Muscle of leg (tissue), 11 donors: ENCODE measurements around the gene REV3L. TPM values are rescaled to one million over a fixed set of nuclear protein-coding genes. Genes with fewer than 3 reads are reported as not detected.

Source experiments
- DNase-seq: peaks from one replicate; pipeline ENCODE4 v3.0.0; 2013
- H3K27ac ChIP-seq: one replicate; pipeline ENCODE4 v1.5.1; 2013; ENCODE audit warnings: mild to moderate bottlenecking, low read length, control low read depth
- H3K27me3 ChIP-seq: one replicate; pipeline ENCODE4 v1.6.1; 2013; ENCODE audit warnings: low read length; ENCODE audit not compliant: control insufficient read depth, insufficient read depth
- H3K36me3 ChIP-seq: one replicate; pipeline ENCODE4 v1.6.1; 2013; ENCODE audit warnings: low read length; ENCODE audit not compliant: control insufficient read depth, insufficient read depth
- H3K4me1 ChIP-seq: one replicate; pipeline ENCODE4 v1.6.1; 2013; ENCODE audit warnings: low read length; ENCODE audit not compliant: control insufficient read depth, insufficient read depth
- H3K4me3 ChIP-seq: one replicate; pipeline ENCODE4 v1.5.1; 2013; ENCODE audit warnings: low read length, control low read depth
- H3K9me3 ChIP-seq: replicated peaks from 2 replicates; pipeline ENCODE4 v1.6.1; 2013; ENCODE audit warnings: low read depth, low read length; ENCODE audit not compliant: control insufficient read depth
- WGBS: methylation state at CpG from one replicate; pipeline ENCODE4 v1.1.5; 2013; ENCODE audit warnings: missing lambda C conversion rate; ENCODE audit not compliant: insufficient coverage; 5-methylcytosine and 5-hydroxymethylcytosine counted together
- polyA plus RNA-seq, 8 donors: library from polyadenylated mRNA; unstranded; fragments of 120-200 nt; gene quantifications; one replicate each; pipeline versions ENCODE4 v1.2.1 to v1.2.3, GENCODE V29; 2013; ENCODE audit warnings: inconsistent platforms in 1 of 8, low replicate concordance in 1 of 8; ENCODE audit not compliant: insufficient read length in 8 of 8, insufficient read depth in 1 of 8
- total RNA-seq: library from RNA; stranded (reverse); fragments of 120-200 nt; gene quantifications from one replicate; pipeline ENCODE4 v1.2.4, GENCODE V29; 2013

The REV3L gene
- total and polyA plus RNA-seq, 9 donors, result 28.0 to 50.9 (median 34.1) TPM

DNA sequence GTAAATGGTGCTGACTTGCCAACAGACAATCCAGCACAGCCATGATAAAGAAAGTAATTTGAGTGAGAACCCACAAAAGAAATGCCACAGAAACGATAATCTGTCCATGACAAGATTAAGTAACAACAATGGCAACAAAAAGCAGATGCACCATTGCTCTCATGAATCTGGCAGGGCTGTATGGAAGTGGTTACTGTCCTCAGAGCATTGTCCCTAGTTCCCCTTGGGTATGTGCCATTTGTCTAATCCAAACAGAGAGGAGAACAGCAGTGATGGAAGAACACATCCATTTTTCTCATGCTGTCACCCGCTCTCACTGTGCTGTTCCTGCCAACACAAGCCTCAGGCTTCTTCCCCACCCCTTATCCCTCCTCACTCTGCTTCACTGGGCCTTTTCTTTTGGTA is 65.8 kb downstream of the REV3L start:
- peak; percentile 83 for DNase-seq
- Histone ChIP-seq H3K4me1 (no peaks in the 10 kb centered on the region), H3K27ac (peak overlapping the region; percentile 6), H3K36me3 (peaks cover 7% of the 10 kb centered on the region), H3K4me3 (no peak overlapping the region), H3K9me3 (no peaks in the 10 kb centered on the region), H3K27me3 (no peaks in the 10 kb centered on the region)
- no CpG with 5 or more reads among the region's 2 CpGs for WGBS

DNA sequence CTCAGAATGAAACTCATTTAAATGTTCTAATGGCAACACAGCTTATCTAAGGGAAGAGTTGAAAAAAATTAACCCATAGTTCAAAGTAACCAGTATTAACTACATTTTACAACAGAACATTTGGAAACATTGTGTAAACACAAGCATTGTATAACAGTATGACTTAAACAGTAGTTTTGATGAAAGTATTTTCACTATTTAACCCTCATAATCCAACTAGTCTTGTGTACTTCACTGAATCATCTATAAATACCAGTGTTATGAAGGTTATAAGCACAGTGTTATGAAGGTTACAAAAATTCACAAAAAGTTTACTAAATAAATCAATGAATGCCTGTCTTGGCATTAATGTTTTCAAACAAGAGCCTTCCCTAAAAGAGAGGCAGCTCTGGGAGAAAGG is 66.5 kb downstream of the REV3L start:
- peaks cover 7% of the 10 kb centered on the region for H3K36me3 ChIP-seq
- no peak overlapping the region for H3K27ac ChIP-seq
- H3K4me3 ChIP-seq, result no peak overlapping the region
- H3K9me3 ChIP-seq, result no peaks in the 10 kb centered on the region
- H3K4me1 ChIP-seq, result no peaks in the 10 kb centered on the region
- H3K27me3 ChIP-seq, result no peaks in the 10 kb centered on the region
- DNase-seq, result no peak

DNA sequence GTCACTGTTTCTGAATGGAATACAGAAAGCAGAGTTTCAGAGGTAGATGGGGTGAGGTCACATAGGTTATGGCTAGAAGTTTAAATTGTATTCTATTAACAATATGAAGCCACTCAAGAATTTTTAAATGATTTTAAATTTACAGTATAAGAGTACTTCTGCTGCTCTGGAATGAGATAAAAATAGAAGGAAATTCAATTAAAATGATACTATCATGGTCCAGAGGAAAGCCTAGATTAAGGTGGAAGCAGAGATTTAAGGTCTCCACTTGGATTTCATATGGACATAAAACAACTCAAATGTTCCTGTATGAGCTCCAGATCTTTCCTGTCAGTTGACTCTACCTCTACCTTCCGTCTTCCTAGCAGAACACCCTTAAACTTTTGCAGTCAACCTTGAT is 68.6 kb downstream of the REV3L start:
- H3K9me3 ChIP-seq, result no peaks in the 10 kb centered on the region
- no peaks in the 10 kb centered on the region for H3K4me1 ChIP-seq
- 100% methylated on average over 1 of the region's 1 CpG for WGBS
- H3K4me3 ChIP-seq, result no peak overlapping the region
- H3K27ac ChIP-seq, result no peak overlapping the region
- no peaks in the 10 kb centered on the region for H3K27me3 ChIP-seq
- no peak for DNase-seq
- peaks cover 13% of the 10 kb centered on the region for H3K36me3 ChIP-seq

DNA sequence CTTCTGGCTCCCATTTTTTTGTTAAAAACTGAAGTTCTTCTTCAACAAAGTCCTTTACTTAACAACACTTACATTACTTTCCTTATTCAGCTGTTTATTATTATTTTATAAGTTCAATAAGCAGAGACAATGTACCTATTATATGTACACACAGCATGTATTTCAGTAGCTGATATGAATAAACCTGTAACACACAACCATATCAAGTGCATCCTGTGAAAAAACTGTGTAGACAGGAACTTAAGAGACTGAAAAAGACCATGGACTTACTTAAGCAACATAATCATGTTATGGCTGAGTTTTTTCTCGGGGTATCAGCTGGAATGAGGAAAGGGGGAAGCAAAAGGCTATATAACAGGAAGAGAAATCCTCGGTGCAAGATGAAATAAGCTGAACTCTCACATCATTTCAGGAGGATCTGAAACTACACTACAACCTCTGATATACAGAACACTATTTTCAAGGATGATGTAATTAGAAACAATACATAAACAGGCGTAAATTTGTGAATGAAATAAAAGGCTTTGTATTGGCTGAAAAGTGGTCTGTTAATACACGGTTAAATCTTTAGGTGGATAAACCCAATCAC is 70.9 kb downstream of the REV3L start:
- no peaks in the 10 kb centered on the region for H3K9me3 ChIP-seq
- no peaks in the 10 kb centered on the region for H3K27me3 ChIP-seq
- no CpG with 5 or more reads among the region's 4 CpGs for WGBS
- H3K4me3 ChIP-seq, result no peak overlapping the region
- H3K36me3 ChIP-seq, result peaks cover 13% of the 10 kb centered on the region
- DNase-seq, result peak; percentile 66
- H3K27ac ChIP-seq, result no peak overlapping the region
- H3K4me1 ChIP-seq, result no peaks in the 10 kb centered on the region

DNA sequence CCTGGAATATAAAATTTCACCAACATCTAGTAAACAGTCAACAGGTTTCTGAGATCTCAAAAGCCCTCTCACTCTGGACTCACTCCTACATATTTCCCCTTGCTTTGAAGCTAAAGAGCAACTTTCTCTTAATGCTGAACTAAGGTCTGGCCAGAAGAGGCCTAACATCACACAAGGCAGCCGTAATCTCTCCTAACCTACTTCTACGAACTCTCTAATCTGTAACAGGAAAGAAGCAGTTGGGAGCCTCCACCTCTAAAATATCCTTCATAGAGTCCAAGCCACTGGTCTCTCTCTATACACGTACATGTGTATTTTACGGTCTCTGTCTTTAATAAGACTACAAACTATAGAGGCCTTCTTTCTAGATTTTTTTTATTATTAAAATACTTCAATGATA is 72.0 kb downstream of the REV3L start:
- H3K27ac ChIP-seq, result no peak overlapping the region
- H3K4me3 ChIP-seq, result no peak overlapping the region
- H3K36me3 ChIP-seq, result peaks cover 13% of the 10 kb centered on the region
- H3K4me1 ChIP-seq, result no peaks in the 10 kb centered on the region
- no peaks in the 10 kb centered on the region for H3K27me3 ChIP-seq
- H3K9me3 ChIP-seq, result no peaks in the 10 kb centered on the region
- WGBS, result 70% methylated on average over 2 of the region's 4 CpGs
- DNase-seq, result no peak

DNA sequence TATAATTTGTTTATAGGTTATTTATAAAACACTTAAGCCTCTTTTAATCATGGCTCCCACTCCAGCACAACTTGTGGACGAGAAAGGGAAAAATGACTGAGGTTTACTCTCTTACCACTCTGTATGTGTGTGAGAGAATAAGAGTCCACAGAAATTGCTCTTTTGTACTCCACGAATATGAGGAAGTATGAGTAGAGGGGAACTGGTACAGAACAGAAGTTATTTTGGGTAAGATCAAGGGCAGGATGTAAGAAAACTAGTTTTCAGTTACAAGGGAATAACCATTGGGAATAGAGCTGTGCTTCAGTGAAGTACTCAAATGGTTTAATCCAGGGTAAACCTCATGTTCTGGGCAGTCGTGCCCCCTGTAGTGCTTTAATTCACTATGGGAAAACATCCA is 72.6 kb downstream of the REV3L start:
- peaks cover 11% of the 10 kb centered on the region for H3K36me3 ChIP-seq
- 71% methylated on average over 1 of the region's 3 CpGs for WGBS
- peak; percentile 42 for DNase-seq

DNA sequence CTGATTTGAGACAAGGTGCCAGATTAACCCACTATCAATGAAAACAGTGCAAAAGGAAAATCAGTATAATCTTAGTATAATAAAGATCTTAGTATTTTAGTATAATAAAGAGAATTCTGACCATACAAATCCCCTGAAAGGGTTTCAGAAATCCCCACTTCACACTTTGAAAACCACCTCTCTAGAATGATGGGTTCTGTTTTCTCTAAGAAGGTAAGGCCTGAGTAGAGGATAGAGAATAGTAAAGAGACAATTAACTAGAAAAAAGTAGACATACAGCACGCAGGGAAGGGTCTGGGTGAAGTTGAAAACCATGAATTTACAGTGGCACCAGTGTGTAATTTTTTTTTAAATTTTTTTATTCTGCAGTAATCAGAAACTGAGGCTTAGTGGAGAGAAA is 73.6 kb downstream of the REV3L start:
- H3K9me3 ChIP-seq, result no peaks in the 10 kb centered on the region
- H3K4me1 ChIP-seq, result no peaks in the 10 kb centered on the region
- no CpG with 5 or more reads among the region's 1 CpG for WGBS
- no peak overlapping the region for H3K27ac ChIP-seq
- no peak for DNase-seq
- no peak overlapping the region for H3K4me3 ChIP-seq
- H3K27me3 ChIP-seq, result no peaks in the 10 kb centered on the region
- H3K36me3 ChIP-seq, result peaks cover 9% of the 10 kb centered on the region

More for the DNA sequence above, 72.6 kb downstream of the REV3L start:
- H3K4me3 ChIP-seq, result no peak overlapping the region
- H3K9me3 ChIP-seq, result no peaks in the 10 kb centered on the region
- no peaks in the 10 kb centered on the region for H3K4me1 ChIP-seq
- H3K27ac ChIP-seq, result no peak overlapping the region
- H3K27me3 ChIP-seq, result no peaks in the 10 kb centered on the region

DNA sequence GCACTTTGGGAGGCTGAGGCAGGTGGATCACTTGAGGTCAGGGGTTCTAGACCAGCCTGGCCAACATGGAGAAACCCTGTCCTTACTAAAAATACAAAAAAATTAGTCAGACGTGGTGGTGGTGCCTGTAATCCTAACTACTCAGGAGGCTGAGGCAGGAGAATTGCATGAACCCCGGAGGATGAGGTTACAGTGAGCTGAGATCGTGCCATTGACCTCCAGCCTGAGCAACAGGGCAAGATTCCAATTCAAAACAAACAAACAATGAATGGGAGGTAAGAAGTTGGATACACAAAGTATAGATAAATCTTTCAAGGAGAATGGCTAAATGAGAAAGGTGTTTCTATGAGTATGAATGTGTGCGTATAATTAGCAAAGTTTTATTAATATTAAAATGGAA is 75.3 kb downstream of the REV3L start:
- Histone ChIP-seq H3K9me3 (no peaks in the 10 kb centered on the region), H3K27ac (no peak overlapping the region), H3K4me3 (no peak overlapping the region), H3K36me3 (peaks cover 18% of the 10 kb centered on the region), H3K4me1 (no peaks in the 10 kb centered on the region), H3K27me3 (no peaks in the 10 kb centered on the region)
- WGBS, result 100% methylated on average over 1 of the region's 4 CpGs
- no peak for DNase-seq

DNA sequence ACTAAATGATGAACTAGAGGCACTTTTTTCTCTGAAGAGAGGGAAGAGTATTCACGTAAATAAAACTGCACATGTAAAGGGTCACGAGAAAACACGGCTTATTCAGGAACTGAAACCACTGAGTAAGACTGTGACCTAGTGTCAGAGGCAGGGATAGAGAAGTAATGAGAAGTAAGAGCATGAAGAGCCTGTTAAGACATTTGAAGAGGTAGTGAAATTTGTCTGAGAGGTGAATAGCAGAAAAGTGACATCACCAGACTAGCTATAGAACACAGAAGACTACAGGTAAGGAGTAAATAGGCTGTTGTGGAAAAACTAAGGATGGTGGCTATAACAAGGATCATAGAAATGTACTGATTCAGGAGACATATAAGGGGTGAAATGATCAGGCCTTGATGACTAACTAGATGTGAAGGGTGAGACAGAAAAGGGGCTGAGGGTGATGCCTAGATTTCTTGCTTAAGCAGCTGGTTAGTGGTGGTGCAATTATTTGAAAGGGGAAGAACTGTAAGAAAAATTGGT is 76.8 kb downstream of the REV3L start:
- peak; percentile 78 for DNase-seq
- Histone ChIP-seq H3K36me3 (peaks cover 20% of the 10 kb centered on the region), H3K4me3 (no peak overlapping the region), H3K27me3 (no peaks in the 10 kb centered on the region), H3K4me1 (no peaks in the 10 kb centered on the region), H3K27ac (peak overlapping the region; percentile 56), H3K9me3 (no peaks in the 10 kb centered on the region)
- 75% methylated on average over 3 of the region's 3 CpGs for WGBS

DNA sequence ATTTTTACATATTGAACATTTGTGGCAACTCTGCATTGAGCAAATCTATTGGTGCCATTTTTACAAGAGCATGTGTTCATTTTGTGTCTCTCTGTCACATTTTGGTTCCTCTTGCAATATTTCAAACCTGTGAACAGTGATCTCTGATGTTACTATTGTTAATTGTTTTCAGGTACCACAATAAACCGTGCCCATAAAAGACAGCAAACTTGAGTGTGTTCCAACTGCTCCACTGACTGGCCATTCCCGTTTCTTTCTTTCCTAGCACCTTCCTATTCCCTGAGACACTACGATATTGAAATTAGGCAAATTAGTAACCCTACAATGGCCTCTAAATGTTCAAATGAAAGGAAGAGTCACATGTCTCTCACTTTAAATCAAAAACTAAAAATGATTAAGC is 79.6 kb downstream of the REV3L start:
- Histone ChIP-seq H3K27me3 (no peaks in the 10 kb centered on the region), H3K36me3 (peaks cover 14% of the 10 kb centered on the region), H3K9me3 (no peaks in the 10 kb centered on the region), H3K27ac (no peak overlapping the region), H3K4me1 (no peaks in the 10 kb centered on the region), H3K4me3 (no peak overlapping the region)
- DNase-seq, result no peak
- 100% methylated on average over 2 of the region's 3 CpGs for WGBS

DNA sequence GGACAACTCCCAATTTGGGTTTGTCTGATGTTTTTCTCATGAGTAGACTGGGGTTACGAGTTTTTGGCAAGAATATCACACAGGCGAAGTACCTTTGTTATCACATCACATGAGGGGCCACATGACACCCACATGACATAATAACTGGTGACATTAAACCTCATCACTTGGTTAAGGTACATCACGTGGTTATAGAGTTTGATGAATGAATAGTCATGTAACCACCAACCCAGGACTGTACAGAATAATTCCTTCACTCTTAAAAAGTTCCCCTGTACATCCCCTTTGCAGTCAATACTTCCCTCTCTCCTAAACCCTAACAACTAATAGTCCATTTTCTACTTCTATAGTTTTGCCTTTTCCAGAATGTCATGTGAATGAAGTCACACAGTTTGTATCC is 83.4 kb downstream of the REV3L start:
- Histone ChIP-seq H3K4me1 (no peaks in the 10 kb centered on the region), H3K36me3 (peaks cover 12% of the 10 kb centered on the region)
- WGBS, result no CpG with 5 or more reads among the region's 3 CpGs

More for the DNA sequence above, 83.4 kb downstream of the REV3L start:
- DNase-seq, result no peak
- Histone ChIP-seq H3K27ac (no peak overlapping the region), H3K27me3 (no peaks in the 10 kb centered on the region), H3K9me3 (no peaks in the 10 kb centered on the region), H3K4me3 (no peak overlapping the region)
